ENCODE measurements around the gene CX3CL1.

The CX3CL1 gene

GRCh38 chr16:57430955-57431354, 58.7 kb downstream of the CX3CL1 start:
- H3K27ac ChIP-seq (ENCODE audit: low read depth, low read length): no peak overlapping the region
- no peaks in the 10 kb centered on the region for H3K27me3 ChIP-seq (ENCODE audit: control insufficient read depth in 5 of 5, insufficient read depth in 4 of 5, low read length in 5 of 5)
- H3K4me1 ChIP-seq (ENCODE audit: control insufficient read depth in 5 of 5, insufficient read depth in 5 of 5, low read length in 5 of 5): no peaks in the 10 kb centered on the region
- no peak overlapping the region for H3K4me3 ChIP-seq (ENCODE audit: low read depth in 1 of 5, low read length in 5 of 5)
- peaks cover 29 to 93% (median 83%) of the 10 kb centered on the region in 5 donors for H3K36me3 ChIP-seq (ENCODE audit: control insufficient read depth in 5 of 5, insufficient read depth in 5 of 5, low read length in 5 of 5)
- no peaks in the 10 kb centered on the region for H3K9me3 ChIP-seq (ENCODE audit: control insufficient read depth in 5 of 5, low read length in 5 of 5)
- H3K9ac ChIP-seq (ENCODE audit: low read length in 5 of 5): no peak overlapping the region

- no peaks in the 10 kb centered on the region for H3K9me3 ChIP-seq (ENCODE audit: control insufficient read depth in 5 of 5, low read length in 5 of 5)
- H3K27ac ChIP-seq (ENCODE audit: low read depth, low read length): no peak overlapping the region
- H3K27me3 ChIP-seq (ENCODE audit: control insufficient read depth in 5 of 5, insufficient read depth in 4 of 5, low read length in 5 of 5): no peaks in the 10 kb centered on the region
- H3K36me3 ChIP-seq (ENCODE audit: control insufficient read depth in 5 of 5, insufficient read depth in 5 of 5, low read length in 5 of 5): peaks cover 32 to 90% (median 84%) of the 10 kb centered on the region in 5 donors
- no peak overlapping the region for H3K4me3 ChIP-seq (ENCODE audit: low read depth in 1 of 5, low read length in 5 of 5)
- H3K9ac ChIP-seq (ENCODE audit: low read length in 5 of 5): no peak overlapping the region
- H3K4me1 ChIP-seq (ENCODE audit: control insufficient read depth in 5 of 5, insufficient read depth in 5 of 5, low read length in 5 of 5): no peaks in the 10 kb centered on the region
Measured at GRCh38 chr16:57432505-57432904, 60.2 kb downstream of the CX3CL1 start.

DNA sequence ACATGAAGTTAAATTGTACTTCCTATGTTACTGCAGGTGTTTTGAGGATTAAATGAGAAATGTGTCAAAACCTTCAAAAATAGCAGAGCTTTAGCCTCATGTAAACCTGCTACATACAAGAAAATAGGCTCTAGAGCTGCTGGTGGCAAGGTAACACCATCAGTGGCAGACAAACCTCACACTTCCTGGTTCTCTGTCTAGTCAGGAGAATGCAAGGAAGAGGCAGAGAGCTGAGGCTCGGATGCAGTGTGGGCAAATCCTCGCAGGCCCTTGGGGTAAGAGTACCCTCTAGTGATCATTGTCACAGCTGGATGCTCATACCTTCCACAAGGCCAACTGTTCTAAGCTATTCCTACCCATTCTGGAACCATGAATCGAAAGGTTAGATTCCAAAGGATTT, 60.7 kb downstream of the CX3CL1 start:
- no peak overlapping the region for H3K27ac ChIP-seq (ENCODE audit: low read depth, low read length)
- peaks cover 29 to 89% (median 82%) of the 10 kb centered on the region in 5 donors for H3K36me3 ChIP-seq (ENCODE audit: control insufficient read depth in 5 of 5, insufficient read depth in 5 of 5, low read length in 5 of 5)
- no peaks in the 10 kb centered on the region for H3K27me3 ChIP-seq (ENCODE audit: control insufficient read depth in 5 of 5, insufficient read depth in 4 of 5, low read length in 5 of 5)

DNA sequence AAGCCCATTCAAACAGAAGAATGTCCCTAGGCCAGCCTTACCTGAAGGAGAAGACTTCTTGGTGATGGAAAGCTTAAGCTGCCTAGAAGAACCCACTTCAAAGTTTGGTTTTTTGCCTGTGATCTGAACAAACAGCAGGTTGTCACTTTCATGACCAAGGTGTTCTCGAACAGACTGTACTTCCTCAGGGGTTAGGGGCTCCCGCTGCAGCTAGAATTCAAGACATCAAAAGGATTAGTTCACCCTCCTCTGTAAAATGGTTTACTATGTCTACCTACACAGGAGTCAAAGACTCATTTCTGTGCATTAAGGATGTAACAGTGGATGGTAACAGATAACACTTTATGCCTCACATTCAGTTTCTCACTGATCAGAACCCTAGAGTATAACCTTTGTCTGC, 61.7 kb downstream of the CX3CL1 start:
- H3K4me3 ChIP-seq (ENCODE audit: low read depth in 1 of 5, low read length in 5 of 5): no peak overlapping the region
- no peak overlapping the region for H3K9ac ChIP-seq (ENCODE audit: low read length in 5 of 5)
- peaks cover 39 to 86% (median 78%) of the 10 kb centered on the region in 5 donors for H3K36me3 ChIP-seq (ENCODE audit: control insufficient read depth in 5 of 5, insufficient read depth in 5 of 5, low read length in 5 of 5)
- no peaks in the 10 kb centered on the region for H3K4me1 ChIP-seq (ENCODE audit: control insufficient read depth in 5 of 5, insufficient read depth in 5 of 5, low read length in 5 of 5)
- no peaks in the 10 kb centered on the region for H3K27me3 ChIP-seq (ENCODE audit: control insufficient read depth in 5 of 5, insufficient read depth in 4 of 5, low read length in 5 of 5)
- no peaks in the 10 kb centered on the region for H3K9me3 ChIP-seq (ENCODE audit: control insufficient read depth in 5 of 5, low read length in 5 of 5)
- no peak overlapping the region for H3K27ac ChIP-seq (ENCODE audit: low read depth, low read length)

More for the DNA sequence above, 60.7 kb downstream of the CX3CL1 start:
- H3K4me1 ChIP-seq (ENCODE audit: control insufficient read depth in 5 of 5, insufficient read depth in 5 of 5, low read length in 5 of 5): no peaks in the 10 kb centered on the region
- no peak overlapping the region for H3K9ac ChIP-seq (ENCODE audit: low read length in 5 of 5)
- no peak overlapping the region for H3K4me3 ChIP-seq (ENCODE audit: low read depth in 1 of 5, low read length in 5 of 5)
- no peaks in the 10 kb centered on the region for H3K9me3 ChIP-seq (ENCODE audit: control insufficient read depth in 5 of 5, low read length in 5 of 5)

All from subcutaneous abdominal adipose tissue (tissue), 5 donors.